ENCODE measurements around the gene ROBO1.

GRCh38 chr3:79200456-79200855 lies 567.3 kb downstream of the ROBO1 start:
- no peak for TF ChIP-seq CTCF (IDR thresholded peaks at IDR 0.05; ENCODE audit: low read depth, low read length, missing input control)
- no peak for TF ChIP-seq REST (IDR thresholded peaks at IDR 0.05)
- TF ChIP-seq HNF4G (IDR thresholded peaks at IDR 0.05): no peak
- no peak for TF ChIP-seq TAF1 (conservative IDR thresholded peaks at IDR 0.05)
- TF ChIP-seq RAD21 (IDR thresholded peaks at IDR 0.05): no peak
- no peak for TF ChIP-seq ZBTB33 (IDR thresholded peaks at IDR 0.05)
- TF ChIP-seq JUND (IDR thresholded peaks at IDR 0.05): no peak
- no peak for TF ChIP-seq EGR1 (IDR thresholded peaks at IDR 0.05; ENCODE audit: low read depth in 2 of 2)
- no peak for TF ChIP-seq MAX (IDR thresholded peaks at IDR 0.05)
- no peak for TF ChIP-seq NR2F2 (IDR thresholded peaks at IDR 0.05)
- no peak for TF ChIP-seq SP1 (IDR thresholded peaks at IDR 0.05)
- TF ChIP-seq YY1 (IDR thresholded peaks at IDR 0.05): no peak
- no peak for TF ChIP-seq ATF3 (IDR thresholded peaks at IDR 0.05)
- TF ChIP-seq GABPA (IDR thresholded peaks at IDR 0.05 in 1 of 2, conservative IDR thresholded peaks at IDR 0.05 in 1 of 2): no peak
